Neural progenitor cell (in vitro differentiated cells): ENCODE measurements around the gene MACROD2. TPM values are rescaled to one million over a fixed set of nuclear protein-coding genes. Genes with fewer than 3 reads are reported as not detected.

Source experiments
- DNase-seq: peaks from one replicate; pipeline ENCODE4 v3.0.0-alpha.2; 2016; ENCODE audit warnings: low spot score
- H2AFZ ChIP-seq: fragments of 200-600 bp; sonication (generic); replicated peaks from 2 replicates; pipeline ENCODE4 v1.6.1; 2016; ENCODE audit warnings: antibody characterized with exemption
- H3F3A ChIP-seq: fragments of 200-600 bp; sonication (generic); 2 replicates; pipeline ENCODE4 v1.6.1; 2016; ENCODE audit warnings: antibody characterized with exemption, low read depth
- H3K27ac ChIP-seq: fragments of 200-600 bp; sonication (generic); 2 replicates; pipeline ENCODE4 v1.5.1; 2016; ENCODE audit warnings: mild to moderate bottlenecking
- H3K27me3 ChIP-seq: fragments of 200-600 bp; sonication (generic); 2 replicates; pipeline ENCODE4 v1.6.1; 2016; ENCODE audit warnings: mild to moderate bottlenecking, moderate library complexity
- H3K36me3 ChIP-seq: fragments of 200-600 bp; sonication (generic); 2 replicates; pipeline ENCODE4 v1.5.1; 2016
- H3K4me1 ChIP-seq: fragments of 200-600 bp; sonication (generic); 2 replicates; pipeline ENCODE4 v1.6.1; 2016; ENCODE audit warnings: mixed run types
- H3K4me2 ChIP-seq: fragments of 200-600 bp; sonication (generic); 2 replicates; pipeline ENCODE4 v1.6.1; 2016
- H3K4me3 ChIP-seq: fragments of 200-600 bp; sonication (generic); 2 replicates; pipeline ENCODE4 v1.5.1; 2016
- H3K79me2 ChIP-seq: fragments of 200-600 bp; sonication (generic); 2 replicates; pipeline ENCODE4 v1.6.1; 2016; ENCODE audit warnings: low read depth
- H3K9ac ChIP-seq: fragments of 200-600 bp; sonication (generic); 2 replicates; pipeline ENCODE4 v1.6.1; 2016
- H3K9me3 ChIP-seq: fragments of 200-600 bp; sonication (generic); 2 replicates; pipeline ENCODE4 v1.5.1; 2016; ENCODE audit warnings: low read depth
- H4K20me1 ChIP-seq: fragments of 200-600 bp; sonication (generic); 2 replicates; pipeline ENCODE4 v1.6.1; 2016; ENCODE audit warnings: low read depth
- H3K27ac Mint-ChIP-seq: 3 replicates; pipeline ENCODE4 v1.8.0; 2021; ENCODE audit warnings: mixed read lengths
- H3K27me3 Mint-ChIP-seq: 2 replicates; pipeline ENCODE4 v1.8.0; 2022; ENCODE audit warnings: low read depth, mild to moderate bottlenecking, inconsistent platforms, moderate library complexity, mixed read lengths; ENCODE audit not compliant: insufficient read depth
- H3K36me3 Mint-ChIP-seq: 3 replicates; pipeline ENCODE4 v1.8.0; 2021; ENCODE audit warnings: mixed read lengths
- H3K4me1 Mint-ChIP-seq: 3 replicates; pipeline ENCODE4 v1.8.0; 2021; ENCODE audit warnings: mixed read lengths
- H3K4me3 Mint-ChIP-seq: 3 replicates; pipeline ENCODE4 v1.8.0; 2021; ENCODE audit warnings: mild to moderate bottlenecking, moderate library complexity, mixed read lengths
- H3K9me3 Mint-ChIP-seq: 3 replicates; pipeline ENCODE4 v1.8.0; 2020; ENCODE audit warnings: mixed read lengths
- CTCF ChIP-seq: fragments of 200-600 bp; sonication (generic); IDR thresholded peaks from 2 replicates; pipeline ENCODE4 v1.5.1; 2017; ENCODE audit warnings: antibody characterized with exemption, mild to moderate bottlenecking
- EZH2 ChIP-seq: fragments of 200-600 bp; sonication (generic); IDR thresholded peaks from 2 replicates; pipeline ENCODE4 v1.6.1; 2017; ENCODE audit warnings: antibody characterized with exemption, mild to moderate bottlenecking, moderate library complexity
- EZH2phosphoT487 ChIP-seq: fragments of 200-600 bp; sonication (generic); IDR thresholded peaks from 2 replicates; pipeline ENCODE4 v1.6.1; 2017; ENCODE audit warnings: antibody characterized with exemption
- total RNA-seq: library from RNA; depleted of rRNA; stranded (reverse); fragments of >200 nt; gene quantifications from 2 replicates; pipeline ENCODE4 v1.2.3, GENCODE V29; 2015; ENCODE audit warnings: low replicate concordance

Gene MACROD2
- total RNA-seq, 1 donor from 2014 or later, result 11.9 TPM

- TF ChIP-seq EZH2, result no peak
- no peak for TF ChIP-seq CTCF
- TF ChIP-seq EZH2phosphoT487, result no peak
- H3K27me3 Mint-ChIP-seq, result no peaks in the 10 kb centered on the region
- peaks cover 32% of the 10 kb centered on the region for H3K4me1 Mint-ChIP-seq
- Histone ChIP-seq H3K36me3 (no peaks in the 10 kb centered on the region), H2AFZ (no peak overlapping the region), H3K4me1 (peaks cover 22% of the 10 kb centered on the region), H3K9ac (no peak overlapping the region), H3K27me3 (no peaks in the 10 kb centered on the region), H3F3A (no peaks in the 10 kb centered on the region), H4K20me1 (no peaks in the 10 kb centered on the region), H3K4me3 (no peak overlapping the region), H3K27ac (no peak overlapping the region), H3K4me2 (no peak overlapping the region), H3K79me2 (no peaks in the 10 kb centered on the region), H3K9me3 (no peaks in the 10 kb centered on the region)
- no peak overlapping the region for H3K4me3 Mint-ChIP-seq
- no peak for DNase-seq
- H3K27ac Mint-ChIP-seq, result no peak overlapping the region
- H3K36me3 Mint-ChIP-seq, result peaks cover 2% of the 10 kb centered on the region
- peaks cover 17% of the 10 kb centered on the region for H3K9me3 Mint-ChIP-seq
These were observed 2056.7 kb downstream of the MACROD2 start for GRCh38 chr20:16051968-16052367.

DNA sequence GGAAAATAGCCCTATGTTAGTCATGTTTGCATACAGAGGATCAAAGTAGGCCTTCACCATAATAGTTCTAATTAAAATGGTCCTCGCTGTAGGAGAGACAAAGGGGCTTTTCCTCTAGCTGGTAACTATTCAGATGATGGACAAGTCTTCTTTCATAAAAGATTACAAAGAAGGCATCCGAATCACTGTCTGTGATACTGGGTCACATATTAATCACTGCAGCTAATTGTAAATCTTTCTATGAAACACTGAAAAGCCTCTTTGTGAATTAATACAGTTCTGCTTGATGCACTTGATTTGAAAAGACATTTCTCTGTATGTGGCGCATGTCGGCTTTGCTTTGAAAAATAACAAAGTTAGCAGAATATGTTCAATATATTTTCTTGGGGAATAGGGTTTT is 2057.1 kb downstream of the MACROD2 start:
- no peak overlapping the region for H3K4me3 Mint-ChIP-seq
- Histone ChIP-seq H4K20me1 (no peaks in the 10 kb centered on the region), H3K27ac (no peak overlapping the region), H3K4me3 (no peak overlapping the region), H3K79me2 (no peaks in the 10 kb centered on the region), H3K9me3 (no peaks in the 10 kb centered on the region), H2AFZ (no peak overlapping the region), H3K27me3 (no peaks in the 10 kb centered on the region), H3K36me3 (no peaks in the 10 kb centered on the region), H3K4me2 (no peak overlapping the region), H3F3A (no peaks in the 10 kb centered on the region), H3K9ac (no peak overlapping the region), H3K4me1 (peaks cover 22% of the 10 kb centered on the region)
- no peaks in the 10 kb centered on the region for H3K27me3 Mint-ChIP-seq
- DNase-seq, result no peak
- H3K36me3 Mint-ChIP-seq, result peaks cover 2% of the 10 kb centered on the region
- H3K27ac Mint-ChIP-seq, result peak overlapping the region; percentile 21
- no peak for TF ChIP-seq CTCF
- no peak for TF ChIP-seq EZH2
- no peak for TF ChIP-seq EZH2phosphoT487
- peaks cover 17% of the 10 kb centered on the region for H3K9me3 Mint-ChIP-seq
- H3K4me1 Mint-ChIP-seq, result peaks cover 32% of the 10 kb centered on the region

DNA sequence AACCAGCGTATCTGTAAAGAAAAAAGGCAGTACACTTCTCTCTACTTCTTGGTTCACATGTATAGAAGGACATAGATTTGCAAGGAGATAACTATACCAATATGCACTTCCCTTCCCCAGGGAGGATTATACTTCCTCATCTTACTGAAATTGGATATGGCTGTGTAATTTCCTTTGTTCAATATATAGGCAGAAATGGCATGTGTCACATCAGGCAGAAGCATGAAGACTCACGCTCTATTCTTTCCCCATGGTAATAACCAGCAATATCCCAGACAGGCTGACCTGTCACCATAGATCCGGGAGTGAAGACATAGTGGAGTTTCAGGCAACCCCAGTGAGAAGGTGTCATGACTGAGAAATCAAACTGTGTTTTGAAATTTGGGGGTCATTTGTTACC is 2059.7 kb downstream of the MACROD2 start:
- Histone ChIP-seq H3K27me3 (no peaks in the 10 kb centered on the region), H3K9ac (no peak overlapping the region), H3K4me3 (no peak overlapping the region), H3K79me2 (no peaks in the 10 kb centered on the region), H3F3A (no peaks in the 10 kb centered on the region), H4K20me1 (no peaks in the 10 kb centered on the region), H3K9me3 (no peaks in the 10 kb centered on the region), H3K36me3 (no peaks in the 10 kb centered on the region), H2AFZ (no peak overlapping the region), H3K4me2 (no peak overlapping the region), H3K4me1 (peaks cover 14% of the 10 kb centered on the region), H3K27ac (no peak overlapping the region)
- Mint-ChIP-seq H3K4me1 (peaks cover 20% of the 10 kb centered on the region), H3K4me3 (no peak overlapping the region), H3K36me3 (peaks cover 2% of the 10 kb centered on the region), H3K9me3 (peaks cover 23% of the 10 kb centered on the region), H3K27me3 (no peaks in the 10 kb centered on the region), H3K27ac (no peak overlapping the region)
- DNase-seq, result no peak
- TF ChIP-seq CTCF, result no peak
- no peak for TF ChIP-seq EZH2
- TF ChIP-seq EZH2phosphoT487, result no peak
